HCT116 (cell line): Measurements from ENCODE around the gene ABCC10. TPM values are rescaled to one million over a fixed set of nuclear protein-coding genes. Genes with fewer than 3 reads are reported as not detected.

Experiments
- ATAC-seq: fragments of 200-7000 bp; cut with Tn5 transposase; 2 replicates; pipeline ENCODE4 v1.9.1; 2020; ENCODE audit warnings: mild to moderate bottlenecking, moderate library complexity
- BruUV-seq: library from RNA; stranded (reverse); fragments of 400-500 nt; replicated peaks from 2 replicates; lab custom pipeline; 2021; lab: Mats Ljungman, UMichigan
- CTCF ChIA-PET: fragments of 300-600 bp; sonication (Branson Sonifier 250); formaldehyde crosslinking; loops from one replicate; lab custom pipeline; 2021; ENCODE audit warnings: antibody characterized with exemption; lab: Charles Lee
- POLR2A ChIA-PET: fragments of 300-600, 350-600 bp; sonication (Branson Sonifier 250); formaldehyde crosslinking; loops from one replicate; lab custom pipeline; 2021; ENCODE audit warnings: antibody characterized with exemption; lab: Charles Lee
- RAD21 ChIA-PET, 2 experiments: fragments of 300-600 bp; sonication (Branson Sonifier 250); formaldehyde crosslinking; loops; one replicate each; lab custom pipeline; 2023; ENCODE audit warnings: low total read pairs in 2 of 2; ENCODE audit not compliant: uncharacterized antibody in 2 of 2, unreplicated experiment in 2 of 2, low non-redundant PET in 1 of 2; lab: Charles Lee
- DNase-seq: peaks from one replicate; pipeline ENCODE4 v3.0.0-alpha.2; 2010; ENCODE audit warnings: low read depth, low spot score
- H2AFZ ChIP-seq: fragments of 200-600 bp; shearing (Covaris generic), sonication (generic); 2 replicates; pipeline ENCODE4 v1.6.1; 2017; ENCODE audit warnings: low read depth, mixed run types, mixed read lengths, antibody characterized with exemption, low read length; ENCODE audit not compliant: poor library complexity, severe bottlenecking
- H3K27ac ChIP-seq: 2 replicates; pipeline ENCODE4 v1.5.1; 2012; ENCODE audit warnings: low read depth, low read length
- H3K27me3 ChIP-seq: fragments of 200-600 bp; sonication (generic); 2 replicates; pipeline ENCODE4 v1.6.1; 2016; ENCODE audit warnings: mixed run types, low read length, mixed read lengths; ENCODE audit not compliant: insufficient read depth
- H3K36me3 ChIP-seq, 2 experiments: fragments of 200-500 bp in 1 of 2; fragments of 200-600 bp in 1 of 2; sonication (Bioruptor generic) in 1 of 2; sonication (generic) in 1 of 2; 2 replicates each; pipeline versions ENCODE4 v1.5.1 to v1.6.1; 2014 to 2016; ENCODE audit warnings: low read length in 2 of 2, inconsistent platforms in 1 of 2, mixed read lengths in 1 of 2, mixed run types in 1 of 2; ENCODE audit not compliant: insufficient read depth in 2 of 2, control insufficient read depth in 1 of 2
- H3K4me1 ChIP-seq, 2 experiments: fragments of 200-600 bp in 1 of 2; sonication (generic) in 1 of 2; 2 replicates each; pipeline versions ENCODE4 v1.5.1 to v1.6.1; 2012 to 2017; ENCODE audit warnings: low read length in 2 of 2, inconsistent platforms in 1 of 2, mild to moderate bottlenecking in 1 of 2, mixed read lengths in 1 of 2, mixed run types in 1 of 2, moderate library complexity in 1 of 2; ENCODE audit not compliant: insufficient read depth in 2 of 2, control insufficient read depth in 1 of 2
- H3K4me2 ChIP-seq: fragments of 200-600 bp; sonication (generic); 2 replicates; pipeline ENCODE4 v1.6.1; 2017; ENCODE audit warnings: mixed run types, low read length, mixed read lengths
- H3K4me3 ChIP-seq, 2 experiments: fragments of 200-600 bp in 1 of 2; sonication (generic) in 1 of 2; replicated peaks in 1 of 2; 2 replicates each; pipeline ENCODE4 v1.5.1; 2011 to 2016; ENCODE audit warnings: low read length in 2 of 2, control low read depth in 1 of 2, low read depth in 1 of 2, mild to moderate bottlenecking in 1 of 2, mixed read lengths in 1 of 2, mixed run types in 1 of 2
- H3K79me2 ChIP-seq: fragments of 200-600 bp; sonication (generic); 2 replicates; pipeline ENCODE4 v1.6.1; 2017; ENCODE audit warnings: mild to moderate bottlenecking, mixed run types, low read length, moderate library complexity, mixed read lengths; ENCODE audit not compliant: insufficient read depth
- H3K9ac ChIP-seq: fragments of 200-600 bp; sonication (generic); 2 replicates; pipeline ENCODE4 v1.6.1; 2016; ENCODE audit warnings: low read length, mixed read lengths
- H3K9me2 ChIP-seq: fragments of 200-600 bp; sonication (generic), shearing (Covaris generic); 2 replicates; pipeline ENCODE4 v1.6.1; 2017; ENCODE audit warnings: mixed run types, mild to moderate bottlenecking, moderate library complexity; ENCODE audit not compliant: insufficient read depth
- H3K9me3 ChIP-seq, 2 experiments: fragments of 200-500 bp in 1 of 2; fragments of 200-600 bp in 1 of 2; sonication (Bioruptor generic) in 1 of 2; sonication (generic) in 1 of 2; 2 replicates each; pipeline ENCODE4 v1.6.1; 2014 to 2017; ENCODE audit warnings: low read length in 2 of 2, mixed read lengths in 2 of 2, inconsistent platforms in 1 of 2, low read depth in 1 of 2, mild to moderate bottlenecking in 1 of 2, mixed run types in 1 of 2, moderate library complexity in 1 of 2; ENCODE audit not compliant: control insufficient read depth in 1 of 2, insufficient read depth in 1 of 2
- H4K20me1 ChIP-seq: fragments of 200-600 bp; sonication (generic), shearing (Covaris generic); 2 replicates; pipeline ENCODE4 v1.6.1; 2017; ENCODE audit warnings: mixed run types, mild to moderate bottlenecking, moderate library complexity; ENCODE audit not compliant: insufficient read depth
- EZH2 ChIP-seq: fragments of 200-600 bp; sonication (generic); IDR thresholded peaks from 2 replicates; pipeline ENCODE4 v1.6.1; 2017; ENCODE audit warnings: antibody characterized with exemption, mixed run types
- FOSL1 ChIP-seq: IDR thresholded peaks from 2 replicates; pipeline ENCODE4 v1.6.1; 2012; ENCODE audit warnings: low read depth
- RAD21 ChIP-seq: IDR thresholded peaks from 2 replicates; pipeline ENCODE4 v1.6.1; 2012; ENCODE audit warnings: low read depth, mild to moderate bottlenecking
- SIN3A ChIP-seq: IDR thresholded peaks from 2 replicates; pipeline ENCODE4 v1.6.1; 2012; ENCODE audit warnings: low read depth
- YY1 ChIP-seq: IDR thresholded peaks from 2 replicates; pipeline ENCODE4 v1.6.1; 2011; ENCODE audit warnings: low read length, low read depth, moderate library complexity, mild to moderate bottlenecking; ENCODE audit not compliant: insufficient replicate concordance; ENCODE audit errors: extremely low read depth
- ZFX ChIP-seq: fragments of 450-650 bp; IDR thresholded peaks from 2 replicates; pipeline ENCODE4 v1.6.1; 2017
- ZNF274 ChIP-seq: fragments of 200-500 bp; sonication (Bioruptor generic); IDR thresholded peaks from 2 replicates; pipeline ENCODE4 v1.6.1; 2014; ENCODE audit warnings: mild to moderate bottlenecking, low read depth, low read length, inconsistent platforms
- intact Hi-C: fragments of 100-400 bp; cut with micrococcal nuclease; formaldehyde crosslinking; loops from 2 replicates; pipeline ENCODE4 v1.10.0; 2022
- microRNA-seq: library from miRNA; unstranded; fragments of <30 nt; microRNA quantifications from one replicate; pipeline ENCODE4, GENCODE V29; 2016; ENCODE audit warnings: borderline number of aligned reads
- total RNA-seq: library from RNA; stranded (reverse); gene quantifications from one replicate; pipeline ENCODE4 v1.2.1, GENCODE V29; 2021; ENCODE audit not compliant: unreplicated experiment
- TF ChIP-seq, protein P1 (sequence below): IDR thresholded peaks from 2 replicates; pipeline ENCODE4 v1.6.1; 2012

The ABCC10 gene
- total RNA-seq, 1 experiment from 2014 or later: 29.9 TPM

DNA sequence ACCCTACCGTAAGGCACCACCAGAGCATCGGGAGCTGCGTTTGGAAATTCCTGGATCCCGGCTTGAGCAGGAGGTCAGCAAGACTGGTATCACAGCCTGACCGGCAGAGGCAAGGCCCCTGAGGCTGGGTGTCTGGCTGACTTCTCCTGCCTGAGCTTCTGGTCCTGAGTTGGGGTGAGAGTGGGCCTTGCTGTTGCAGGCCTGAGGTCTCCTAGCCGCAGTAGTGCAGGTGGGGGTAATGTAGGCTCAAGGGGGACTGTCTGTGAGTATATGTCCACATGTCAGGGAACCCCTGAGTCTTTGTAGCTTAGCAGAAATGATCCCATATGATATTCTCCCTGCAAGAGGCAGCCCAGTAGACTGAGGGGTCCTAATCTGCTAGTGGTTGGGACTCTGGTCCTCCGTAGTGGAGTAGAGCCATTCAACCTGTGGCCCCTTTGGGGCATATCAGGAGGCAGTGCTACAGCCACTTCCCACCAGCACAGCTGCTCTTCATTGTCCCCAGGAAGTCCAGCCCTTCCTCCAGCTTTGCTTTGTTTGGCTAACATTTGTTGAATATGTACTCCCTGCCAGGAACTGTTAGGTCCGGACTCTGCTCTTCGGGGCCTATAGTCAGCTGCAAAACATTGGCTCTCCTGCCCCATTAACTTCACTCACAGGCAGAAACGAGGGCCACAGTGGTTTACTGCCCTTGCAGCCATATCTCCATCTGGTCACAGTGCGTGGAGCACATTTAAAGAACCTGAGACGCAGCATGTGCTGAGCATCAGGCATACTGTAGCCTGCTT, 71.9 kb downstream of the ABCC10 start:
- DNase-seq (no peak), ATAC-seq (no peak)
- Histone ChIP-seq H3K9ac (no peak overlapping the region), H3K79me2 (peaks cover 30% of the 10 kb centered on the region), H3K9me3 (no peaks in the 10 kb centered on the region), H3K4me2 (no peak overlapping the region), H4K20me1 (no peaks in the 10 kb centered on the region), H2AFZ (no peak overlapping the region), H3K4me3 (no peak overlapping the region), H3K36me3 (peaks cover 11 to 43% of the 10 kb centered on the region in 2 experiments; a peak in 3 of 4 replicates), H3K9me2 (no peaks in the 10 kb centered on the region), H3K27me3 (no peaks in the 10 kb centered on the region), H3K4me1 (peaks cover 25 to 31% of the 10 kb centered on the region in 2 experiments), H3K27ac (no peak overlapping the region)
- intact Hi-C loops: loop anchor here (5.0 kb wide), 1 partner anchor 597 kb away; no protein-coding TSS in a partner anchor
- POLR2A ChIA-PET: no interaction called here
- CTCF ChIA-PET: no interaction called here
- no peak for TF ChIP-seq SIN3A
- no peak for TF ChIP-seq ZFX
- no peak for TF ChIP-seq ZNF274
- no peak for TF ChIP-seq RAD21
- TF ChIP-seq, protein P1, sequence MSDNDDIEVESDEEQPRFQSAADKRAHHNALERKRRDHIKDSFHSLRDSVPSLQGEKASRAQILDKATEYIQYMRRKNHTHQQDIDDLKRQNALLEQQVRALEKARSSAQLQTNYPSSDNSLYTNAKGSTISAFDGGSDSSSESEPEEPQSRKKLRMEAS: no peak
- TF ChIP-seq YY1: no peak
- no peak for TF ChIP-seq FOSL1
- TF ChIP-seq EZH2: no peak
- RAD21 ChIA-PET: no interaction called here
- no TSS peak for BruUV-seq

Small RNAs within 50 kb of the gene (microRNA-seq; reads per million reads assigned to microRNA genes)
- gene MIR6780B: not detected

Other genes with a start within 250 kb of the ABCC10 start
- gene CUL9, start 245.3 kb upstream of the ABCC10 start, total RNA-seq: 36.5 TPM
- gene DNPH1, start 198.1 kb upstream of the ABCC10 start, total RNA-seq: 117 TPM
- not detected for gene TTBK1, start 184.1 kb upstream of the ABCC10 start, total RNA-seq
- gene SLC22A7, start 129.3 kb upstream of the ABCC10 start, total RNA-seq: not detected
- gene CRIP3, start 118.7 kb upstream of the ABCC10 start, total RNA-seq: not detected
- 15.2 TPM for gene ZNF318, start 57.9 kb upstream of the ABCC10 start, total RNA-seq
- gene DLK2, start 28.0 kb downstream of the ABCC10 start, total RNA-seq: 1.6 TPM
- 45.2 TPM for gene TJAP1, start 50.0 kb downstream of the ABCC10 start, total RNA-seq
- gene LRRC73, start 82.8 kb downstream of the ABCC10 start, total RNA-seq: 1.2 TPM
- 84.5 TPM for gene YIPF3, start 89.4 kb downstream of the ABCC10 start, total RNA-seq
- 84.6 TPM for gene POLR1C, start 89.5 kb downstream of the ABCC10 start, total RNA-seq
- gene XPO5, start 148.5 kb downstream of the ABCC10 start, total RNA-seq: 77.4 TPM
- 20.6 TPM for gene POLH, start 148.6 kb downstream of the ABCC10 start, total RNA-seq
- 98.0 TPM for gene GTPBP2, start 201.7 kb downstream of the ABCC10 start, total RNA-seq
- 36.6 TPM for gene MAD2L1BP, start 208.3 kb downstream of the ABCC10 start, total RNA-seq
- gene RSPH9, start 217.5 kb downstream of the ABCC10 start, total RNA-seq: not detected